HG02642 (cell line): Measurements from ENCODE around the gene NDEL1.

Experiments
- ATAC-seq: cut with Tn5 transposase; IDR thresholded peaks from one replicate; pipeline ENCODE4 v1.9.1; 2021; ENCODE audit warnings: mild to moderate bottlenecking; ENCODE audit not compliant: unreplicated experiment, poor library complexity

NDEL1 gene

GRCh38 chr17:8475227-8475626, 39.5 kb downstream of the NDEL1 start:
- ATAC-seq = no peak

GRCh38 chr17:8475781-8476180, 40.1 kb downstream of the NDEL1 start:
- ATAC-seq = no peak

- ATAC-seq = no peak
Measured at GRCh38 chr17:8476741-8477140, 41.1 kb downstream of the NDEL1 start.

GRCh38 chr17:8477171-8477570, 41.5 kb downstream of the NDEL1 start:
- no peak for ATAC-seq

- ATAC-seq = no peak
Measured at GRCh38 chr17:8477715-8478441, 42.2 kb downstream of the NDEL1 start.

GRCh38 chr17:8479431-8479947, 43.8 kb downstream of the NDEL1 start:
- ATAC-seq = no peak

GRCh38 chr17:8480011-8480976, 44.6 kb downstream of the NDEL1 start:
- ATAC-seq = no peak

- no peak for ATAC-seq
Measured at GRCh38 chr17:8481089-8481488, 45.4 kb downstream of the NDEL1 start.

GRCh38 chr17:8481703-8482102, 46.0 kb downstream of the NDEL1 start:
- ATAC-seq = no peak

- no peak for ATAC-seq
Measured at GRCh38 chr17:8482546-8482945, 46.9 kb downstream of the NDEL1 start.

GRCh38 chr17:8484465-8484864, 48.8 kb downstream of the NDEL1 start:
- ATAC-seq = no peak

- ATAC-seq = no peak
Measured at GRCh38 chr17:8485491-8485890, 49.8 kb downstream of the NDEL1 start.

GRCh38 chr17:8487130-8487645, 51.5 kb downstream of the NDEL1 start:
- ATAC-seq = no peak

- ATAC-seq = no peak
Measured at GRCh38 chr17:8487743-8488142, 52.1 kb downstream of the NDEL1 start.

- ATAC-seq = no peak
Measured at GRCh38 chr17:8488491-8488890, 52.8 kb downstream of the NDEL1 start.

- no peak for ATAC-seq
Measured at GRCh38 chr17:8488901-8489300, 53.2 kb downstream of the NDEL1 start.

GRCh38 chr17:8489841-8490240, 54.2 kb downstream of the NDEL1 start:
- ATAC-seq = no peak

GRCh38 chr17:8490256-8491023, 54.8 kb downstream of the NDEL1 start:
- ATAC-seq = no peak

GRCh38 chr17:8492121-8492520, 56.4 kb downstream of the NDEL1 start:
- no peak for ATAC-seq

- no peak for ATAC-seq
Measured at GRCh38 chr17:8494021-8494420, 58.3 kb downstream of the NDEL1 start.
